Aorta (tissue), 5 donors: ENCODE measurements around the gene CST8. TPM values are rescaled to one million over a fixed set of nuclear protein-coding genes. Genes with fewer than 3 reads are reported as not detected.

Source experiments
- ATAC-seq: fragments of 200-7000 bp; cut with Tn5 transposase; one replicate; pipeline ENCODE4 v1.9.1; 2022; ENCODE audit warnings: moderate library complexity; ENCODE audit not compliant: low FRiP score
- DNase-seq, 2 donors: peaks; one replicate each; pipeline ENCODE4 v3.0.0-alpha.2; 2020
- H3K27ac ChIP-seq, 2 donors: one replicate each; pipeline ENCODE4 v1.5.1; 2013; ENCODE audit warnings: low read length in 2 of 2, mild to moderate bottlenecking in 2 of 2, moderate library complexity in 2 of 2, control low read depth in 1 of 2, inconsistent platforms in 1 of 2, low read depth in 1 of 2
- H3K27me3 ChIP-seq, 2 donors: one replicate each; pipeline ENCODE4 v1.6.1; 2013; ENCODE audit warnings: control low read depth in 1 of 2, low read length in 1 of 2, mild to moderate bottlenecking in 1 of 2, moderate library complexity in 1 of 2; ENCODE audit not compliant: insufficient read depth in 2 of 2, control insufficient read depth in 1 of 2
- H3K36me3 ChIP-seq, 2 donors: one replicate each; pipeline ENCODE4 v1.6.1; 2013; ENCODE audit warnings: control low read depth in 1 of 2, low read length in 1 of 2, mild to moderate bottlenecking in 1 of 2; ENCODE audit not compliant: insufficient read depth in 2 of 2, control insufficient read depth in 1 of 2
- H3K4me1 ChIP-seq, 2 donors: one replicate each; pipeline ENCODE4 v1.6.1; 2013; ENCODE audit warnings: low read length in 2 of 2, control low read depth in 1 of 2, mild to moderate bottlenecking in 1 of 2, moderate library complexity in 1 of 2; ENCODE audit not compliant: insufficient read depth in 2 of 2, control insufficient read depth in 1 of 2
- H3K4me3 ChIP-seq, 2 donors: one replicate each; pipeline ENCODE4 v1.5.1; 2013; ENCODE audit warnings: low read length in 2 of 2, control low read depth in 1 of 2, mild to moderate bottlenecking in 1 of 2
- H3K9me3 ChIP-seq: one replicate; pipeline ENCODE4 v1.6.1; 2013; ENCODE audit warnings: mild to moderate bottlenecking, low read length; ENCODE audit not compliant: control insufficient read depth
- WGBS, 2 donors: extraction: QIAGEN DNeasy Blood & Tissue Kit; methylation state at CpG; one replicate each; pipeline ENCODE4 v1.1.7; 2013; 5-methylcytosine and 5-hydroxymethylcytosine counted together
- intact Hi-C, 2 donors: fragments of 100-400 bp; cut with DNase I; formaldehyde crosslinking; loops; one replicate each; pipeline versions ENCODE4 v1.14.2 to v1.15.0; 2022
- long read RNA-seq, 2 donors: library from polyadenylated mRNA; unstranded; transcript quantifications; one replicate each; pipeline ENCODE4 v2.0.0, GENCODE V29; 2020 to 2021
- polyA plus RNA-seq, 2 donors: library from polyadenylated mRNA; stranded (reverse); fragments of 200-250 nt; gene quantifications; one replicate each; pipeline ENCODE4 v1.2.3, GENCODE V29; 2013
- total RNA-seq, 2 donors: library from RNA; stranded (reverse); fragmentation: NEBNext Ultra II Directional; extraction: Animal tissue kit (Norgen Biotek cat#: 25700); gene quantifications; one replicate each; pipeline ENCODE4 v1.2.1, GENCODE V29; 2021
- donor health status: healthy with polysubstance abuse.
- donor health status: Bipolar disorder and iron deficiency.
- donor health status: DM: no; HTN: no; CAD: no.
- donor health status: DM: no; HTN: no; CAD: no.
- donor health status: DM: yes; HTN: yes; CAD: no.

CST8 gene
- total RNA-seq = not detected
- polyA plus RNA-seq = not detected
- long read RNA-seq, donor 1 = 0 reads
- long read RNA-seq, donor 2 = 0 reads

- Histone ChIP-seq H3K4me3 (no peak within 1 kb of the TSS), H3K27ac (no peak within 1 kb of the TSS), H3K36me3 (no peaks in the 10 kb centered on the region), H3K9me3 (peaks cover 3% of the 10 kb centered on the region), H3K4me1 (no peaks in the 10 kb centered on the region), H3K27me3 (no peaks in the 10 kb centered on the region)
- WGBS, 2 donors = 82 to 91% methylated on average over 5 of the region's 5 CpGs
- ATAC-seq = no peak
- no peak for DNase-seq
- intact Hi-C loops = no loop called here
Measured at GRCh38 chr20:23490817-23491216, at the start of gene CST8. Gene CST8 (plus strand): TSS chr20:23491117. CDS start chr20:23491668, 551 bp downstream.

- no peaks in the 10 kb centered on the region for H3K9me3 ChIP-seq
- ATAC-seq = peak; percentile 74
- intact Hi-C loops = loop anchor here (5.0 to 10.0 kb wide), 3 partner anchors 163 to 555 kb away; partner anchors contain the start of gene CST9 (in 2 of the 2)
- H3K4me3 ChIP-seq = no peak overlapping the region
- no peaks in the 10 kb centered on the region for H3K36me3 ChIP-seq
- no peaks in the 10 kb centered on the region for H3K4me1 ChIP-seq
- DNase-seq = peak; percentile 69 to 79
- H3K27me3 ChIP-seq = no peaks in the 10 kb centered on the region
- 17% methylated on average over 8 of the region's 8 CpGs for WGBS, 2 donors
- H3K27ac ChIP-seq = no peak overlapping the region
Measured at GRCh38 chr20:23441850-23442313, 49.0 kb upstream of the CST8 start.

GRCh38 chr20:23442436-23442835, 48.5 kb upstream of the CST8 start:
- intact Hi-C loops = loop anchor here (5.0 to 10.0 kb wide), 3 partner anchors 162 to 555 kb away; partner anchors contain the start of gene CST9 (in 2 of the 2)

GRCh38 chr20:23444859-23445258, 46.1 kb upstream of the CST8 start:
- DNase-seq = no peak
- H3K9me3 ChIP-seq = no peaks in the 10 kb centered on the region
- intact Hi-C loops = loop anchor here (5.0 to 10.0 kb wide), 3 partner anchors 160 to 552 kb away; partner anchors contain the start of gene CST9 (in 2 of the 2)

More at GRCh38 chr20:23442436-23442835, 48.5 kb upstream of the CST8 start:
- DNase-seq (no peak), ATAC-seq (no peak)
- Histone ChIP-seq H3K4me3 (no peak overlapping the region), H3K4me1 (no peaks in the 10 kb centered on the region), H3K36me3 (no peaks in the 10 kb centered on the region), H3K9me3 (no peaks in the 10 kb centered on the region), H3K27me3 (no peaks in the 10 kb centered on the region), H3K27ac (no peak overlapping the region)
- 60 to 78% methylated on average over 5 of the region's 5 CpGs for WGBS, 2 donors

GRCh38 chr20:23445596-23446217, 45.2 kb upstream of the CST8 start:
- Histone ChIP-seq H3K36me3 (no peaks in the 10 kb centered on the region), H3K4me1 (no peaks in the 10 kb centered on the region), H3K4me3 (no peak overlapping the region), H3K27me3 (no peaks in the 10 kb centered on the region), H3K27ac (no peak overlapping the region), H3K9me3 (no peaks in the 10 kb centered on the region)
- ATAC-seq (no peak), DNase-seq (no peak)
- intact Hi-C loops = loop anchor here in 1 of 2 donors (10.0 kb wide), 1 partner anchor 159 kb away; the partner anchor contains the start of gene CST9
- whole genome bisulfite sequencing, 2 donors = 80 to 85% methylated on average over 7 of the region's 7 CpGs

More at GRCh38 chr20:23444859-23445258, 46.1 kb upstream of the CST8 start:
- no peaks in the 10 kb centered on the region for H3K36me3 ChIP-seq
- H3K4me1 ChIP-seq = no peaks in the 10 kb centered on the region
- H3K27me3 ChIP-seq = no peaks in the 10 kb centered on the region
- no peak overlapping the region for H3K4me3 ChIP-seq
- 88 to 91% methylated on average over 4 of the region's 4 CpGs for WGBS, 2 donors
- no peak overlapping the region for H3K27ac ChIP-seq
- no peak for ATAC-seq

GRCh38 chr20:23446505-23446904, 44.4 kb upstream of the CST8 start:
- Histone ChIP-seq H3K27ac (no peak overlapping the region), H3K4me3 (no peak overlapping the region), H3K4me1 (no peaks in the 10 kb centered on the region), H3K9me3 (no peaks in the 10 kb centered on the region), H3K27me3 (no peaks in the 10 kb centered on the region), H3K36me3 (no peaks in the 10 kb centered on the region)
- DNase-seq (peak in 1 of 2 donors; percentile 54), ATAC-seq (no peak)
- intact Hi-C loops = loop anchor here in 1 of 2 donors (10.0 kb wide), 1 partner anchor 158 kb away; the partner anchor contains the start of gene CST9
- WGBS, 2 donors = 76 to 81% methylated on average over 8 of the region's 8 CpGs

- H3K36me3 ChIP-seq = no peaks in the 10 kb centered on the region
- WGBS, 2 donors = 85 to 89% methylated on average over 5 of the region's 5 CpGs
- DNase-seq = no peak
- no peaks in the 10 kb centered on the region for H3K9me3 ChIP-seq
- H3K27ac ChIP-seq = no peak overlapping the region
- H3K27me3 ChIP-seq = no peaks in the 10 kb centered on the region
- no peak for ATAC-seq
- no peak overlapping the region for H3K4me3 ChIP-seq
- intact Hi-C loops = loop anchor here in 1 of 2 donors (10.0 kb wide), 1 partner anchor 157 kb away; the partner anchor contains the start of gene CST9
- H3K4me1 ChIP-seq = no peaks in the 10 kb centered on the region
Measured at GRCh38 chr20:23448167-23448566, 42.8 kb upstream of the CST8 start.

GRCh38 chr20:23449421-23449820, 41.5 kb upstream of the CST8 start:
- ATAC-seq = no peak
- Histone ChIP-seq H3K27ac (no peak overlapping the region), H3K9me3 (no peaks in the 10 kb centered on the region), H3K36me3 (no peaks in the 10 kb centered on the region), H3K27me3 (no peaks in the 10 kb centered on the region), H3K4me1 (no peaks in the 10 kb centered on the region), H3K4me3 (no peak overlapping the region)
- WGBS, 2 donors = 60 to 62% methylated on average over 3 of the region's 3 CpGs
- DNase-seq = no peak
- intact Hi-C loops = loop anchor here in 1 of 2 donors (10.0 kb wide), 1 partner anchor 155 kb away; the partner anchor contains the start of gene CST9

- DNase-seq (no peak), ATAC-seq (no peak)
- no peak overlapping the region for H3K27ac ChIP-seq
- no peaks in the 10 kb centered on the region for H3K36me3 ChIP-seq
- no peaks in the 10 kb centered on the region for H3K9me3 ChIP-seq
- 88 to 96% methylated on average over 1 of the region's 1 CpG for WGBS, 2 donors
- H3K4me3 ChIP-seq = no peak overlapping the region
- no peaks in the 10 kb centered on the region for H3K27me3 ChIP-seq
- intact Hi-C loops = no loop called here
- no peaks in the 10 kb centered on the region for H3K4me1 ChIP-seq
Measured at GRCh38 chr20:23450877-23451276, 40.0 kb upstream of the CST8 start.
